ENCODE results near the gene HAGH. TPM values are rescaled to one million over a fixed set of nuclear protein-coding genes. Genes with fewer than 3 reads are reported as not detected.

HAGH gene
- total RNA-seq, 1 donor from 2014 or later: 38.3 TPM

DNA sequence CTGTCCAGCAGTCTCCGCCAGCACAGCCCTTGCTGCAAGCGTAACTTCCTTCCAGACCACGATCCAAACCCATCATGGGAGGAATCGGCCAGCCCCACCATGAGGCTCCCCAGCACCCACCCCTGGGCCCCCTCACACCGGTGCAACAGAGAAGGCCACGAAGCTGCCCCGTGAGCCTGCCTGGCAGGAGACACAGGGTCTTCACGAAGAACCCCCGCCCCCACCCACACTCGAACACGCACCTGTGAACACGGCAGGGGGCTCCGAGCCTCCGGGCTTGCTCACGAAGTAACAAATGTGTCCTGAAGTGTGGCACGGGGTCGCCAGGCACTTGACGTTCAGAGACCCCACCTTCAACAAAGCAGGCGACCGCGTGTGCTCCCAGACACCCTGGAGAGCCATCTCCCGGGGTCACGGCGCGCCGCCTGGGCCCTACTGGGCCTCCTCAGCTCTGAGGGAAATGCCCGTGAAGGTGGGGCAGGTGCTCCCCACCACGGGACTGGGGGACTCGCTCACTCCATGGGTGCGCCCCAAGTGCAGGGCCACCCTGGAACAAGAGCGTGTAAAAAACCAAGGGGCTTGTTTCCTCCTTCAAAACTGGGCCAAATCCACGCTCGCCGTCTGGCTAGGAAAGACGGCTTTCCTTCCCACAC lies 7.6 kb downstream of the HAGH start:
- Histone ChIP-seq H3K27me3 (no peaks in the 10 kb centered on the region), H3K9ac (no peak overlapping the region), H3K4me1 (no peaks in the 10 kb centered on the region), H2AFZ (replicated peaks) (no peak overlapping the region), H3K79me2 (ENCODE audit: low read depth) (no peaks in the 10 kb centered on the region), H3F3A (ENCODE audit: low read depth) (peaks cover 1% of the 10 kb centered on the region), H3K27ac (no peak overlapping the region), H3K4me3 (no peak overlapping the region), H3K4me2 (no peak overlapping the region), H3K36me3 (no peaks in the 10 kb centered on the region), H3K9me3 (ENCODE audit: low read depth) (no peaks in the 10 kb centered on the region), H4K20me1 (ENCODE audit: low read depth) (peaks cover 6% of the 10 kb centered on the region)
- Mint-ChIP-seq H3K36me3 (peaks cover 4% of the 10 kb centered on the region), H3K27me3 (ENCODE audit: insufficient read depth, low read depth) (no peaks in the 10 kb centered on the region), H3K4me3 (peak overlapping the region; percentile 8), H3K27ac (no peak overlapping the region), H3K9me3 (no peaks in the 10 kb centered on the region), H3K4me1 (peaks cover 3% of the 10 kb centered on the region)
- TF ChIP-seq EZH2 (IDR thresholded peaks at IDR 0.05) (no peak), EZH2phosphoT487 (IDR thresholded peaks at IDR 0.05) (no peak)
- TF ChIP-seq, protein P1, sequence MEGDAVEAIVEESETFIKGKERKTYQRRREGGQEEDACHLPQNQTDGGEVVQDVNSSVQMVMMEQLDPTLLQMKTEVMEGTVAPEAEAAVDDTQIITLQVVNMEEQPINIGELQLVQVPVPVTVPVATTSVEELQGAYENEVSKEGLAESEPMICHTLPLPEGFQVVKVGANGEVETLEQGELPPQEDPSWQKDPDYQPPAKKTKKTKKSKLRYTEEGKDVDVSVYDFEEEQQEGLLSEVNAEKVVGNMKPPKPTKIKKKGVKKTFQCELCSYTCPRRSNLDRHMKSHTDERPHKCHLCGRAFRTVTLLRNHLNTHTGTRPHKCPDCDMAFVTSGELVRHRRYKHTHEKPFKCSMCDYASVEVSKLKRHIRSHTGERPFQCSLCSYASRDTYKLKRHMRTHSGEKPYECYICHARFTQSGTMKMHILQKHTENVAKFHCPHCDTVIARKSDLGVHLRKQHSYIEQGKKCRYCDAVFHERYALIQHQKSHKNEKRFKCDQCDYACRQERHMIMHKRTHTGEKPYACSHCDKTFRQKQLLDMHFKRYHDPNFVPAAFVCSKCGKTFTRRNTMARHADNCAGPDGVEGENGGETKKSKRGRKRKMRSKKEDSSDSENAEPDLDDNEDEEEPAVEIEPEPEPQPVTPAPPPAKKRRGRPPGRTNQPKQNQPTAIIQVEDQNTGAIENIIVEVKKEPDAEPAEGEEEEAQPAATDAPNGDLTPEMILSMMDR (IDR thresholded peaks at IDR 0.05): no peak
- no peak for DNase-seq (ENCODE audit: low spot score)

DNA sequence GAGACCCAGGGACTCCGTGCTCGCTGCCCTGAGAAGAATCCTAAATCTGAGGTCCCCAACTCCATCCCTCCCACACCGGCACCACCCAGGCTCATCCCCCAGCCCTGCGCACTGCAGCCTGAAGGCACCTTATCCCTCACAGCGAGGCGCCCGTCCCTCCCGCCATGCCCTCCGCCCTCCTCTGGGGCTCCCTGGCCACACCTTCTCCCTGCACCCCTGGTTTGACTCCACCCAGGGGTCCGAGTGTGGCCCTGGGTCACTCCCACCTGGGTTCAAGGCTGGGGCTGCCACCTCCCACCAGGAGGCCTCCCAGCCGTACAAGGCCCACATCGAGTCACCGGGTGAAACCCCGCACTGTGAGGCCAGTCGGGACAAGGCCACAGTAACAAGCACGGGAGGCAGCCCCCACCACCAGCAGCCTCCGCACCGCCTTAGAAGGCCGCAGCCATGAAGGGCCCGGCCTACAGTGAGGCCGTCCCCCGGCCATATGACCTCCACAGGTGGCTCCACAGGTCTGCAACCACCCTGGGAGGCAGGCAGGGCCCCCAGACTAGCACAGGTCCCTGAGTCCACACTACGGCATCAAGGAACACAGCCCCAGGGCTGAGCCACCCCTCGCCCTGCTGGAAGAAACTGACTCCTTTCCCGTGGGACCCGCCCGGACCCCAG lies 8.3 kb downstream of the HAGH start:
- Histone ChIP-seq H3K4me2 (no peak overlapping the region), H3K4me3 (no peak overlapping the region), H2AFZ (replicated peaks) (no peak overlapping the region), H3K9ac (no peak overlapping the region), H3K9me3 (ENCODE audit: low read depth) (no peaks in the 10 kb centered on the region), H3K27ac (no peak overlapping the region), H4K20me1 (ENCODE audit: low read depth) (peaks cover 3% of the 10 kb centered on the region), H3F3A (ENCODE audit: low read depth) (peaks cover 5% of the 10 kb centered on the region), H3K4me1 (no peaks in the 10 kb centered on the region), H3K79me2 (ENCODE audit: low read depth) (no peaks in the 10 kb centered on the region), H3K27me3 (no peaks in the 10 kb centered on the region), H3K36me3 (no peaks in the 10 kb centered on the region)
- TF ChIP-seq EZH2phosphoT487 (IDR thresholded peaks at IDR 0.05): no peak
- TF ChIP-seq, protein P1 (IDR thresholded peaks at IDR 0.05): no peak
- H3K9me3 Mint-ChIP-seq: no peaks in the 10 kb centered on the region
- H3K27ac Mint-ChIP-seq: no peak overlapping the region
- H3K4me3 Mint-ChIP-seq: no peak overlapping the region
- no peak for DNase-seq (ENCODE audit: low spot score)
- H3K27me3 Mint-ChIP-seq (ENCODE audit: insufficient read depth, low read depth): no peaks in the 10 kb centered on the region
- H3K36me3 Mint-ChIP-seq: peaks cover 6% of the 10 kb centered on the region
- H3K4me1 Mint-ChIP-seq: no peaks in the 10 kb centered on the region

- no peak overlapping the region for H3K4me3 Mint-ChIP-seq
Observed at GRCh38 chr16:1817716-1818115, 8.9 kb downstream of the HAGH start.

More at GRCh38 chr16:1817716-1818115, 8.9 kb downstream of the HAGH start:
- TF ChIP-seq EZH2phosphoT487 (IDR thresholded peaks at IDR 0.05): no peak
- TF ChIP-seq, protein P1 (IDR thresholded peaks at IDR 0.05): no peak
- TF ChIP-seq EZH2 (IDR thresholded peaks at IDR 0.05): no peak
- H3F3A ChIP-seq (ENCODE audit: low read depth): peaks cover 5% of the 10 kb centered on the region
- Mint-ChIP-seq H3K4me1 (no peaks in the 10 kb centered on the region), H3K36me3 (peaks cover 9% of the 10 kb centered on the region), H3K27me3 (ENCODE audit: insufficient read depth, low read depth) (no peaks in the 10 kb centered on the region), H3K9me3 (no peaks in the 10 kb centered on the region), H3K27ac (no peak overlapping the region)
- H3K4me1 ChIP-seq: no peaks in the 10 kb centered on the region
- no peak overlapping the region for H3K27ac ChIP-seq
- no peak overlapping the region for H3K4me3 ChIP-seq
- H2AFZ ChIP-seq (replicated peaks): no peak overlapping the region
- H3K27me3 ChIP-seq: no peaks in the 10 kb centered on the region
- H3K79me2 ChIP-seq (ENCODE audit: low read depth): no peaks in the 10 kb centered on the region
- H3K4me2 ChIP-seq: no peak overlapping the region
- no peak overlapping the region for H3K9ac ChIP-seq
- H4K20me1 ChIP-seq (ENCODE audit: low read depth): peaks cover under 1% of the 10 kb centered on the region
- no peaks in the 10 kb centered on the region for H3K9me3 ChIP-seq (ENCODE audit: low read depth)
- no peak for DNase-seq (ENCODE audit: low spot score)
- H3K36me3 ChIP-seq: no peaks in the 10 kb centered on the region
